GM19452 (cell line): ENCODE measurements around the gene NLRP6.
"Not testable (repeated sequence)": the region's sequence is repeated elsewhere in the genome, so short reads cannot be mapped to it uniquely, and the experiment has no call there.

ENCODE experiments used
- ATAC-seq: cut with Tn5 transposase; IDR thresholded peaks from one replicate; pipeline ENCODE4 v1.9.1; 2021; ENCODE audit not compliant: unreplicated experiment

The NLRP6 gene

GRCh38 chr11:306645-307371, 28.6 kb downstream of the NLRP6 start:
- ATAC-seq, result no peak

GRCh38 chr11:307766-308708, 29.8 kb downstream of the NLRP6 start, which contains the start of gene IFITM2:
TSS of gene IFITM2 (plus strand) at chr11:307816. CDS start at chr11:308193, 377 bp downstream.
- not testable (repeated sequence) for ATAC-seq

- not testable (repeated sequence) for ATAC-seq
Measured at GRCh38 chr11:308740-309665, 30.8 kb downstream of the NLRP6 start.

GRCh38 chr11:309979-310572, 31.9 kb downstream of the NLRP6 start:
- not testable (repeated sequence) for ATAC-seq

- ATAC-seq, result not testable (repeated sequence)
Measured at GRCh38 chr11:311013-311748, 33.0 kb downstream of the NLRP6 start.

- ATAC-seq, result no peak
Measured at GRCh38 chr11:312092-312816, 34.0 kb downstream of the NLRP6 start.

GRCh38 chr11:313304-313786, 35.1 kb downstream of the NLRP6 start:
- ATAC-seq, result no peak

GRCh38 chr11:313787-314553, 35.8 kb downstream of the NLRP6 start, which contains the start of gene IFITM1:
TSS of gene IFITM1 (plus strand) at chr11:314040. CDS start at chr11:314171, 131 bp downstream.
- ATAC-seq, result peak; percentile 31

- not testable (repeated sequence) for ATAC-seq
Measured at GRCh38 chr11:314554-314875, 36.3 kb downstream of the NLRP6 start.

GRCh38 chr11:315051-315481, 36.9 kb downstream of the NLRP6 start:
- ATAC-seq, result no peak

- ATAC-seq, result no peak
Measured at GRCh38 chr11:315516-315994, 37.3 kb downstream of the NLRP6 start.

GRCh38 chr11:316031-316701, 38.0 kb downstream of the NLRP6 start:
- ATAC-seq, result no peak

- ATAC-seq, result no peak
Measured at GRCh38 chr11:316891-317301, 38.7 kb downstream of the NLRP6 start.

- not testable (repeated sequence) for ATAC-seq
Measured at GRCh38 chr11:317668-318404, 39.6 kb downstream of the NLRP6 start.

GRCh38 chr11:318405-319120, 40.4 kb downstream of the NLRP6 start:
- ATAC-seq, result not testable (repeated sequence)
